HepG2 (cell line): ENCODE results near the gene LIF. TPM values are rescaled to one million over a fixed set of nuclear protein-coding genes. Genes with fewer than 3 reads are reported as not detected.
A peak's percentile ranks its signal among the peaks of the same experiment; 100 is the strongest.

Source experiments
- ARID4A ChIP-seq: sonication (generic); formaldehyde crosslinking; IDR thresholded peaks from 2 replicates; pipeline ENCODE4 v1.5.0; 2020; ENCODE audit warnings: mild to moderate bottlenecking, missing genetic modification reagents, borderline replicate concordance
- BRF2 ChIP-seq: sonication (generic); formaldehyde crosslinking; IDR thresholded peaks from 2 replicates; pipeline ENCODE4 v1.8.1; 2022; ENCODE audit warnings: mild to moderate bottlenecking, missing genetic modification reagents
- E2F1 ChIP-seq: sonication (generic); formaldehyde crosslinking; IDR thresholded peaks from 2 replicates; pipeline ENCODE4 v1.5.0; 2020; ENCODE audit warnings: missing genetic modification reagents
- HCFC1 ChIP-seq: fragments of 150-350 bp; IDR thresholded peaks from 2 replicates; pipeline ENCODE4 v1.6.1; 2014; ENCODE audit warnings: low read depth, low read length
- KDM1A ChIP-seq: IDR thresholded peaks from 2 replicates; pipeline ENCODE4 v1.6.1; 2016; ENCODE audit warnings: missing compliant biosample characterization
- KDM6A ChIP-seq: IDR thresholded peaks from 2 replicates; pipeline ENCODE4 v1.6.1; 2016; ENCODE audit warnings: low read depth
- MXD3 ChIP-seq: IDR thresholded peaks from 2 replicates; pipeline ENCODE4 v1.6.1; 2016; ENCODE audit warnings: mild to moderate bottlenecking, missing biosample characterization, missing genetic modification reagents
- SRY ChIP-seq: sonication (generic); formaldehyde crosslinking; IDR thresholded peaks from 2 replicates; pipeline ENCODE4 v1.8.0; 2022; ENCODE audit warnings: mild to moderate bottlenecking, missing genetic modification reagents
- ZBTB20 ChIP-seq: sonication (generic); formaldehyde crosslinking; IDR thresholded peaks from 2 replicates; pipeline ENCODE4 v1.8.1; 2023; ENCODE audit warnings: missing genetic modification reagents, low read depth, mild to moderate bottlenecking, borderline replicate concordance
- ZBTB4 ChIP-seq: sonication (generic); formaldehyde crosslinking; IDR thresholded peaks from 2 replicates; pipeline ENCODE4 v1.4.0; 2020; ENCODE audit warnings: missing genetic modification reagents, mild to moderate bottlenecking, borderline replicate concordance
- ZFP36L1 ChIP-seq: sonication (generic); formaldehyde crosslinking; IDR thresholded peaks from 2 replicates; pipeline ENCODE4 v1.8.0; 2022; ENCODE audit warnings: mild to moderate bottlenecking, missing genetic modification reagents, moderate library complexity
- ZNF746 ChIP-seq: sonication (generic); formaldehyde crosslinking; IDR thresholded peaks from 2 replicates; pipeline ENCODE4 v1.8.0; 2022; ENCODE audit warnings: mild to moderate bottlenecking, missing genetic modification reagents
- ZNF784 ChIP-seq: sonication (generic); formaldehyde crosslinking; IDR thresholded peaks from 2 replicates; pipeline ENCODE4 v1.5.1; 2020; ENCODE audit warnings: missing genetic modification reagents, mild to moderate bottlenecking, borderline replicate concordance
- ZXDC ChIP-seq: sonication (generic); formaldehyde crosslinking; IDR thresholded peaks from 2 replicates; pipeline ENCODE4 v1.5.0; 2020; ENCODE audit warnings: mild to moderate bottlenecking, missing genetic modification reagents
- polyA plus RNA-seq, 8 experiments: library from polyadenylated mRNA; depleted of rRNA in 3 of 8; stranded (reverse) in 7 of 8; unstranded in 1 of 8; fragments of >200 nt; fragmentation: Illumina TruSeq in 4 of 8; extraction: Trizol in 4 of 8; gene quantifications; 2 replicates each; pipeline versions ENCODE4 v1.2.1 to v1.2.3, GENCODE V29; 2011 to 2016; ENCODE audit warnings: low read depth in 4 of 8, missing spikeins in 1 of 8, mixed read lengths in 1 of 8; ENCODE audit not compliant: insufficient read depth in 1 of 8
- total RNA-seq, 5 experiments: library from RNA; depleted of rRNA; stranded (reverse); fragments of >200 nt; fragmentation: Illumina TruSeq; extraction: Trizol; gene quantifications; 2 replicates each; pipeline ENCODE4 v1.2.3, GENCODE V29; 2016; ENCODE audit warnings: low read depth in 1 of 5

LIF gene
- total and polyA plus RNA-seq, 2 of the 13 experiments (the other 11 are each of a cell fraction or from before 2014, with no cell fraction given) = 3.6 to 8.5 TPM

- TF ChIP-seq E2F1 (CRISPR knock-in tag) = no peak
- no peak for TF ChIP-seq ZBTB4 (CRISPR knock-in tag)
- no peak for TF ChIP-seq MXD3 (CRISPR knock-in tag)
- 0 out of 2 replicates have a peak, but pooled peaks have one; percentile 42 for TF ChIP-seq KDM6A
- peak; percentile 54; the same call in 1 of the 2 replicates for TF ChIP-seq KDM1A (CRISPR knock-in tag)
- TF ChIP-seq HCFC1 = no peak
- TF ChIP-seq SRY = no peak
- TF ChIP-seq BRF2 (CRISPR knock-in tag) = no peak
- no peak for TF ChIP-seq ZXDC (CRISPR knock-in tag)
- TF ChIP-seq ZFP36L1 (CRISPR knock-in tag) = no peak
- no peak for TF ChIP-seq ZNF784 (CRISPR knock-in tag)
- TF ChIP-seq ZNF746 (CRISPR knock-in tag) = peak; percentile 39; the same call in 1 of the 2 replicates
- TF ChIP-seq ZBTB20 = no peak
- no peak for TF ChIP-seq ARID4A (CRISPR knock-in tag)
Observed at GRCh38 chr22:30212363-30212995, 34.1 kb downstream of the LIF start (continued).
